Activated T-cell treated with anti-CD3 and anti-CD28 coated beads, Interleukin-2, amount 50 U/mL, for 4 hours (primary cell): ENCODE results near the gene LDB2. TPM values are rescaled to one million over a fixed set of nuclear protein-coding genes. Genes with fewer than 3 reads are reported as not detected.

Source experiments
- ATAC-seq, 2 donors: fragments of 200-7000 bp; cut with Tn5 transposase; one replicate each; pipeline ENCODE4 v1.10.0; 2021
- DNase-seq: peaks from one replicate; pipeline ENCODE4 v3.0.0-alpha.2; 2020
- H3K27me3 Mint-ChIP-seq: one replicate; pipeline ENCODE4 v1.8.0; 2021; ENCODE audit warnings: low read depth, mixed read lengths
- H3K36me3 Mint-ChIP-seq: one replicate; pipeline ENCODE4 v1.8.0; 2022; ENCODE audit warnings: mixed read lengths; ENCODE audit not compliant: insufficient read depth
- H3K4me1 Mint-ChIP-seq: one replicate; pipeline ENCODE4 v1.8.0; 2021; ENCODE audit warnings: low read depth, mixed read lengths
- H3K4me3 Mint-ChIP-seq: one replicate; pipeline ENCODE4 v1.8.0; 2021; ENCODE audit warnings: mild to moderate bottlenecking, moderate library complexity, mixed read lengths
- H3K9me3 Mint-ChIP-seq: one replicate; pipeline ENCODE4 v1.8.0; 2021; ENCODE audit warnings: mixed read lengths
- total RNA-seq, 3 donors: library from RNA; stranded (reverse); gene quantifications; one replicate each; pipeline ENCODE4 v1.2.1, GENCODE V29; 2021

Gene LDB2
- total RNA-seq, 3 donors from 2014 or later: 0.11 TPM; not detected in 2

DNA sequence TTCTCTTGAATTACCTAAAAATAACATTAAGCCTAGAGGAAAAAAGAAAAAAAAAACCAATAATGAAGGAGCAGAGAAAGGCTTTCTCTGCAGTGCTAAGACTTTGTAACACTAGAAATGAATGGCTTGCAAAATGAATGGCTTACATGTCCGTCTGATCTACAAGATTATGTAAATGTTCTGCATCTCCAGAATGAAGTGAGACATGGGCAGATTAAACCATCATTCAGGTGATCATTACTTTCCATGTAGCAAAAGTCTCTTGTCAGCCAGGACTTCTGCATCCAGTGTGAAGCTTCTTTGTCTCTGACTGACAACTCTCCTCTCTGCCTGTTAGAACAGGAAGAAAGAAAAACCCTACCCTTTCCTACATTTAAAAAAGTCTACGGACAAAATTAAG is 304.3 kb downstream of the LDB2 start:
- H3K9me3 Mint-ChIP-seq: peaks cover 3% of the 10 kb centered on the region
- H3K4me3 Mint-ChIP-seq: no peak overlapping the region
- no peak for DNase-seq
- no peaks in the 10 kb centered on the region for H3K36me3 Mint-ChIP-seq
- ATAC-seq: no peak
- no peaks in the 10 kb centered on the region for H3K27me3 Mint-ChIP-seq
- H3K4me1 Mint-ChIP-seq: no peaks in the 10 kb centered on the region

- H3K9me3 Mint-ChIP-seq: peaks cover 3% of the 10 kb centered on the region
- no peaks in the 10 kb centered on the region for H3K36me3 Mint-ChIP-seq
Measured at GRCh38 chr4:16593386-16593785, 305.1 kb downstream of the LDB2 start.

GRCh38 chr4:16591272-16591826 is 307.1 kb downstream of the LDB2 start:
- Mint-ChIP-seq H3K36me3 (no peaks in the 10 kb centered on the region), H3K9me3 (peaks cover 3% of the 10 kb centered on the region), H3K4me3 (no peak overlapping the region), H3K4me1 (no peaks in the 10 kb centered on the region), H3K27me3 (no peaks in the 10 kb centered on the region)
- ATAC-seq (no peak), DNase-seq (no peak)

More at GRCh38 chr4:16593386-16593785, 305.1 kb downstream of the LDB2 start:
- no peak for DNase-seq
- no peak for ATAC-seq
- H3K27me3 Mint-ChIP-seq: no peaks in the 10 kb centered on the region
- H3K4me3 Mint-ChIP-seq: no peak overlapping the region
- H3K4me1 Mint-ChIP-seq: no peaks in the 10 kb centered on the region

GRCh38 chr4:16590797-16591196 is 307.6 kb downstream of the LDB2 start:
- no peaks in the 10 kb centered on the region for H3K36me3 Mint-ChIP-seq
- no peak overlapping the region for H3K4me3 Mint-ChIP-seq
- no peaks in the 10 kb centered on the region for H3K27me3 Mint-ChIP-seq
- peaks cover 3% of the 10 kb centered on the region for H3K9me3 Mint-ChIP-seq
- DNase-seq (no peak), ATAC-seq (no peak)
- no peaks in the 10 kb centered on the region for H3K4me1 Mint-ChIP-seq

GRCh38 chr4:16588651-16589050 is 309.8 kb downstream of the LDB2 start:
- H3K4me1 Mint-ChIP-seq: no peaks in the 10 kb centered on the region
- no peak overlapping the region for H3K4me3 Mint-ChIP-seq
- H3K27me3 Mint-ChIP-seq: no peaks in the 10 kb centered on the region
- ATAC-seq (no peak), DNase-seq (no peak)
- H3K36me3 Mint-ChIP-seq: no peaks in the 10 kb centered on the region
- H3K9me3 Mint-ChIP-seq: peaks cover 3% of the 10 kb centered on the region

DNA sequence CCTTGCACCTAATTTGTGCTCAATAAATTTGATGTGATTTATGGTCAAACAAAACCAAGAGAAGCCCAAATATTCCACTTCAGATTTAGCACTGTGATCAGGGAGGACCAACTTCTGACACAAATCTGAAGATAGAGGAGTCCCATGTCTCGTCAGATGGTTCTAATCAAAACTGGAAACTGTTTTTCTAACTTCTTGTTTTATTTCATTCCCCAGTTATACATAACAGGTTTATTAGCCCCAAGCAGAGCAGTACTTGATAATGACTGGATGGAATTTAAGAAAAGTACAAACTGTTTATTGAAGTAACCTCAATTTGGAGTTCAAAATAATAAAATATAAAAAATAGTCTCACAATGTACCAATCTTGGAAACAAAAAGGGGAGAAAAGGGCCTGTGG is 310.3 kb downstream of the LDB2 start:
- no peaks in the 10 kb centered on the region for H3K36me3 Mint-ChIP-seq
- DNase-seq: no peak
- H3K9me3 Mint-ChIP-seq: peaks cover 3% of the 10 kb centered on the region
- no peaks in the 10 kb centered on the region for H3K27me3 Mint-ChIP-seq
- H3K4me3 Mint-ChIP-seq: no peak overlapping the region
- H3K4me1 Mint-ChIP-seq: no peaks in the 10 kb centered on the region
- ATAC-seq: no peak

- no peak for DNase-seq
- no peak for ATAC-seq
- peaks cover 3% of the 10 kb centered on the region for H3K9me3 Mint-ChIP-seq
Measured at GRCh38 chr4:16585053-16585452, 313.4 kb downstream of the LDB2 start.

GRCh38 chr4:16583764-16584163 is 314.7 kb downstream of the LDB2 start:
- no peak overlapping the region for H3K4me3 Mint-ChIP-seq
- DNase-seq: no peak
- H3K36me3 Mint-ChIP-seq: no peaks in the 10 kb centered on the region
- H3K9me3 Mint-ChIP-seq: no peaks in the 10 kb centered on the region
- no peaks in the 10 kb centered on the region for H3K4me1 Mint-ChIP-seq
- H3K27me3 Mint-ChIP-seq: no peaks in the 10 kb centered on the region
- no peak for ATAC-seq

More at GRCh38 chr4:16585053-16585452, 313.4 kb downstream of the LDB2 start:
- H3K4me3 Mint-ChIP-seq: no peak overlapping the region
- H3K4me1 Mint-ChIP-seq: no peaks in the 10 kb centered on the region
- H3K27me3 Mint-ChIP-seq: no peaks in the 10 kb centered on the region
- no peaks in the 10 kb centered on the region for H3K36me3 Mint-ChIP-seq

DNA sequence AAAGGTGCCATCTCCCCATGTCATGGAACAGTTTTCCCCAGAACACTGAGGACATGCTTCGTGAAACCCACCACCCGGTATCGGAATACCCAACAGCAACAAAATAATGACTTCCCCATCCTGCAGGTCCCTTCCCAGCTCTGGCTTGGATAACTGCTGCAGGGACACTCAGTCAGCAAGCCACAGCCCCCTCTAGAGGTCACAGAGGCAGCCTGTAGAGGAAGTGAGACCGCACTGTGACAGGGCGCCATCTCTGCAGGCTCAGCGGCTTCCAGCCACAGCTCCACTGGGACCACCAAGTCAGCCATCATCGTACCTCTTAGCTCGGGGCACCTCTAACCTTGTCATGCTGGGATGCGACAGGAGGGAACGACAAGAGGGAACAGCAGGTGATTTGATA is 315.9 kb downstream of the LDB2 start:
- no peaks in the 10 kb centered on the region for H3K27me3 Mint-ChIP-seq
- no peak for ATAC-seq
- no peak for DNase-seq

GRCh38 chr4:16582036-16582435 is 316.4 kb downstream of the LDB2 start:
- Mint-ChIP-seq H3K27me3 (no peaks in the 10 kb centered on the region), H3K4me1 (no peaks in the 10 kb centered on the region), H3K9me3 (no peaks in the 10 kb centered on the region), H3K4me3 (no peak overlapping the region), H3K36me3 (no peaks in the 10 kb centered on the region)
- ATAC-seq (no peak), DNase-seq (no peak)

More for the DNA sequence above, 315.9 kb downstream of the LDB2 start:
- Mint-ChIP-seq H3K9me3 (no peaks in the 10 kb centered on the region), H3K4me3 (no peak overlapping the region), H3K36me3 (no peaks in the 10 kb centered on the region), H3K4me1 (no peaks in the 10 kb centered on the region)

GRCh38 chr4:16581117-16581516 is 317.3 kb downstream of the LDB2 start:
- DNase-seq (no peak), ATAC-seq (no peak)
- no peaks in the 10 kb centered on the region for H3K27me3 Mint-ChIP-seq
- H3K4me3 Mint-ChIP-seq: no peak overlapping the region
- H3K4me1 Mint-ChIP-seq: no peaks in the 10 kb centered on the region
- no peaks in the 10 kb centered on the region for H3K36me3 Mint-ChIP-seq
- no peaks in the 10 kb centered on the region for H3K9me3 Mint-ChIP-seq

DNA sequence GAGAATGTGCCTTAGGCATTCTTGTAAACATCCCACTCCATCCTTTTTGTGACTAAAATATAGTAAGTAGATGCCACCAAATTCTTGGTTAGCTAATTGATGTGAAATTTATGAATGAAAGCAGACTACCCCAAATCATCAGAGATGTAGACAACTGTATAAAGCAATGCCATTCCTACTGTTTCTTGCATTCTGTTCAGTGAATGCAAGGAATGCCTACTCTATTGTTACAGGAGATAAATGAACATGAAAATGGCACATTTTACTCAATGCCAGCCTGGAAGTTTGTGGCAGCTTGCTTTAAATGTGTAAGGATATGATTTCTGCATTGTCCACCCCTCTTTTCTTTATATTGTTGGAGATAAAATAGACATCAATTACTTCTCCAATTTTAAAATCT is 317.9 kb downstream of the LDB2 start:
- Mint-ChIP-seq H3K4me3 (no peak overlapping the region), H3K36me3 (no peaks in the 10 kb centered on the region), H3K27me3 (no peaks in the 10 kb centered on the region), H3K4me1 (no peaks in the 10 kb centered on the region), H3K9me3 (no peaks in the 10 kb centered on the region)
- ATAC-seq (no peak), DNase-seq (no peak)

- no peaks in the 10 kb centered on the region for H3K36me3 Mint-ChIP-seq
- H3K4me1 Mint-ChIP-seq: no peaks in the 10 kb centered on the region
- no peaks in the 10 kb centered on the region for H3K9me3 Mint-ChIP-seq
- no peak for ATAC-seq
- DNase-seq: no peak
- no peaks in the 10 kb centered on the region for H3K27me3 Mint-ChIP-seq
- no peak overlapping the region for H3K4me3 Mint-ChIP-seq
Measured at GRCh38 chr4:16579866-16580265, 318.6 kb downstream of the LDB2 start.

- Mint-ChIP-seq H3K4me1 (no peaks in the 10 kb centered on the region), H3K9me3 (no peaks in the 10 kb centered on the region), H3K36me3 (no peaks in the 10 kb centered on the region), H3K27me3 (no peaks in the 10 kb centered on the region), H3K4me3 (no peak overlapping the region)
- ATAC-seq: no peak
- no peak for DNase-seq
Measured at GRCh38 chr4:16577177-16577576, 321.3 kb downstream of the LDB2 start.

- Mint-ChIP-seq H3K36me3 (no peaks in the 10 kb centered on the region), H3K4me1 (no peaks in the 10 kb centered on the region), H3K4me3 (no peak overlapping the region), H3K27me3 (no peaks in the 10 kb centered on the region), H3K9me3 (peaks cover 4% of the 10 kb centered on the region)
- DNase-seq (no peak), ATAC-seq (no peak)
Measured at GRCh38 chr4:16574981-16575380, 323.5 kb downstream of the LDB2 start.

DNA sequence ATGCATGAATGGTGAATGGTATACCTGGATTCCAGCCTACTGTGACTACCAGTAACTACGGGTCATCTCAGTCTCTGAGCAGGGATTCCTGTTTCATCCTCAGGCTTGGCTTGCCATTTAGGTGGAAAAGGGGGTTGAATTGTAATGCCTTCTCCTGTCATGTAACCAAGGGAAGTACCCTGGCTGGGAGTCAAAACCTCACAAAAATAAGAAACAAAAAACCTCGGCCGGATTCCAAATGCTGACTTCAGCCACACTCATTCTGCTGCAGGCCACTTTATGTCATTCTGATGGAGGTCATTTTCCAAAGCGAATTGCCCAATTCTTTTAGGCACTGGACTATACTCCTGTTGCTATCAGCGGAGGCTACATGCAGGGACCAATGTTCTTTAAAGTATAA is 324.7 kb downstream of the LDB2 start:
- Mint-ChIP-seq H3K4me1 (no peaks in the 10 kb centered on the region), H3K27me3 (no peaks in the 10 kb centered on the region), H3K4me3 (no peak overlapping the region), H3K9me3 (peaks cover 4% of the 10 kb centered on the region), H3K36me3 (no peaks in the 10 kb centered on the region)
- DNase-seq (no peak), ATAC-seq (no peak)
